PC-3 (cell line): ENCODE results near the gene NACC2. TPM values are rescaled to one million over a fixed set of nuclear protein-coding genes. Genes with fewer than 3 reads are reported as not detected.

Experiments
- ATAC-seq: fragments of 200-7000 bp; cut with Tn5 transposase; 2 replicates; pipeline ENCODE4 v1.9.1; 2020; ENCODE audit warnings: mild to moderate bottlenecking, moderate library complexity
- BruUV-seq: library from RNA; stranded (reverse); fragments of 400-500 nt; replicated peaks from 2 replicates; lab custom pipeline; 2021; lab: Mats Ljungman, UMichigan
- CTCF ChIA-PET: fragments of 300-600 bp; sonication (Branson Sonifier 250); formaldehyde crosslinking; loops from one replicate; lab custom pipeline; 2022; ENCODE audit warnings: antibody characterized with exemption; lab: Charles Lee
- POLR2A ChIA-PET: fragments of 300-600 bp; sonication (Branson Sonifier 250); formaldehyde crosslinking; loops from one replicate; lab custom pipeline; 2022; ENCODE audit warnings: antibody characterized with exemption; ENCODE audit not compliant: unreplicated experiment; lab: Charles Lee
- DNase-seq: peaks from one replicate; pipeline ENCODE4 v3.0.0-alpha.2; 2015
- H2AFZ ChIP-seq: fragments of 300-600 bp; sonication (generic); 2 replicates; pipeline ENCODE4 v1.6.0; 2016; ENCODE audit warnings: antibody characterized with exemption, low read length
- H3F3A ChIP-seq: fragments of 300-600 bp; sonication (generic); one replicate; pipeline ENCODE4 v1.6.0; 2017; ENCODE audit warnings: antibody characterized with exemption, low read length, control low read depth, mild to moderate bottlenecking; ENCODE audit not compliant: unreplicated experiment
- H3K27ac ChIP-seq: fragments of 300-600 bp; sonication (generic); 2 replicates; pipeline ENCODE4 v1.5.1; 2016; ENCODE audit warnings: mild to moderate bottlenecking, low read length
- H3K27me3 ChIP-seq: fragments of 300-600 bp; sonication (generic); 2 replicates; pipeline ENCODE4 v1.6.1; 2016; ENCODE audit warnings: low read length, mixed read lengths
- H3K36me3 ChIP-seq: fragments of 300-600 bp; sonication (generic); 2 replicates; pipeline ENCODE4 v1.6.1; 2016; ENCODE audit warnings: low read depth, mixed run types, low read length, mixed read lengths
- H3K4me1 ChIP-seq: fragments of 300-600 bp; sonication (generic); 2 replicates; pipeline ENCODE4 v1.5.1; 2016; ENCODE audit warnings: low read length; ENCODE audit not compliant: insufficient read depth
- H3K4me2 ChIP-seq: fragments of 300-600 bp; sonication (generic); 2 replicates; pipeline ENCODE4 v1.6.0; 2016; ENCODE audit warnings: low read length
- H3K4me3 ChIP-seq: fragments of 300-600 bp; sonication (generic); 2 replicates; pipeline ENCODE4 v1.5.1; 2016; ENCODE audit warnings: mild to moderate bottlenecking, low read length, mixed read lengths
- H3K79me2 ChIP-seq: fragments of 300-600 bp; sonication (generic); 2 replicates; pipeline ENCODE4 v1.6.1; 2017; ENCODE audit warnings: low read length, mixed read lengths
- H3K9ac ChIP-seq: fragments of 300-600 bp; sonication (generic); 2 replicates; pipeline ENCODE4 v1.6.0; 2016; ENCODE audit warnings: mild to moderate bottlenecking, low read length
- H3K9me2 ChIP-seq: fragments of 300-600 bp; sonication (generic); replicated peaks from 2 replicates; pipeline ENCODE4 v1.6.1; 2016; ENCODE audit warnings: mixed run types, low read length, mixed read lengths
- H3K9me3 ChIP-seq: fragments of 300-600 bp; sonication (generic); 2 replicates; pipeline ENCODE4 v1.6.1; 2016; ENCODE audit warnings: low read length, mixed read lengths
- H4K20me1 ChIP-seq: fragments of 300-600 bp; sonication (generic); 2 replicates; pipeline ENCODE4 v1.6.1; 2016; ENCODE audit warnings: low read length, mixed read lengths
- CTCF ChIP-seq: fragments of 300-600 bp; sonication (generic); conservative IDR thresholded peaks from 2 replicates; pipeline ENCODE4 v1.5.1; 2017; ENCODE audit warnings: antibody characterized with exemption, low read depth, mild to moderate bottlenecking, low read length
- EZH2 ChIP-seq: fragments of 300-600 bp; sonication (generic); IDR thresholded peaks from one replicate; pipeline ENCODE4 v1.6.1; 2017; ENCODE audit warnings: antibody characterized with exemption, mild to moderate bottlenecking, low read length; ENCODE audit not compliant: unreplicated experiment
- EZH2phosphoT487 ChIP-seq: fragments of 300-600 bp; sonication (generic); IDR thresholded peaks from 2 replicates; pipeline ENCODE4 v1.6.1; 2018; ENCODE audit warnings: mild to moderate bottlenecking, antibody characterized with exemption, low read length, borderline replicate concordance
- intact Hi-C: fragments of 100-400 bp; cut with micrococcal nuclease; formaldehyde crosslinking; loops from 2 replicates; pipeline ENCODE4 v1.9.0; 2023
- total RNA-seq: library from RNA; depleted of rRNA; stranded (reverse); fragments of >200 nt; gene quantifications from 2 replicates; pipeline ENCODE4 v1.2.3, GENCODE V29; 2014

Gene NACC2
- total RNA-seq, 1 experiment from 2014 or later: 12.3 TPM

DNA sequence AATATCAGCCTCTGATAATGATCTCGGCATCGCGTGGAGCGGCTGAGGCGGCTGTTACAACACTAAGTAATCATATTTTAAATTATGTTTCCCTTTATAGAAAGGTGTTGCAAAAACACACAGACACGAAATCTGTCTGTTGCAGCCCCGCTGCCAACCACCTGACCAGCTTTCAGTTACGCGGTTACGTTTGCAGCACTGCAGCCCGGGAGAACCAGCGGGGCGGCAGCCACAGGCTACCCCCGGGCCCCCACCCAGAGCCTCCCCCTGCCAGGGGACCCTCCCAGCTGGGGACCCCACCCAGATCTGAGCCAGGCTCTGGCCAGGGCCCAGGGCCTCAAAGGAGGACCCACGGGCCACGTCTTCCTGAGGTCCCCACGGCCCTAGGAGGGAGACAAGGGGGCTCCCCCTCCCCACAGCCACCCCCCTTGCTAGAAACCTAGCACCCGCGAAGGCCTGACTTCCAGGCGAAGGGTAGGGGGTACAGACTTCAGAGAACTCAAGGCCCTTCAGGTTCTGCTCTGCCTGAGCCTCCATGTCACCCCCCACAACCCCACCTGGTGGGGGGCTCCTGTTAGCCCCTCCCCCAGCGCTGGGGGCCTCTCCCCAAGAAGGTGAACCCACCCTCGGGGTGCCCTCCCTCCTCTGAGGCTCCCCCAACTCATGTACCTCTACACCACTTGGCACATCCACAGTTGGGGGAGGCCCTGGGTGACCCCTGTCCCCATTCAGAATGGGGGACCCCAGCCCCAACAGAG, 6.0 kb downstream of the NACC2 start:
- POLR2A ChIA-PET: no interaction called here
- no peaks in the 10 kb centered on the region for H3K9me3 ChIP-seq
- H3K4me3 ChIP-seq: no peak overlapping the region
- H3F3A ChIP-seq: no peaks in the 10 kb centered on the region
- BruUV-seq: no TSS peak
- H3K27me3 ChIP-seq: no peaks in the 10 kb centered on the region
- H2AFZ ChIP-seq: no peak overlapping the region
- H3K79me2 ChIP-seq: peaks cover 53% of the 10 kb centered on the region
- intact Hi-C loops: loop anchor here (2.0 kb wide), 1 partner anchor 34 kb away; no protein-coding TSS in a partner anchor
- peaks cover 9% of the 10 kb centered on the region; the same call in 1 of the 2 replicates for H3K4me1 ChIP-seq
- no peak overlapping the region for H3K27ac ChIP-seq
- no peak overlapping the region for H3K9ac ChIP-seq
- CTCF ChIA-PET: interaction anchor here (0.6 kb wide), 4 partner anchors 19 to 130 kb away, joined by 3 to 4 read pairs (median 4); no protein-coding TSS in a partner anchor
- DNase-seq: no peak
- no peaks in the 10 kb centered on the region for H4K20me1 ChIP-seq
- no peaks in the 10 kb centered on the region for H3K9me2 ChIP-seq
- no peaks in the 10 kb centered on the region for H3K36me3 ChIP-seq
- TF ChIP-seq EZH2 (no peak), CTCF (no peak), EZH2phosphoT487 (no peak)
- ATAC-seq: no peak
- H3K4me2 ChIP-seq: no peak overlapping the region

- H3F3A ChIP-seq: no peaks in the 10 kb centered on the region
- H2AFZ ChIP-seq: no peak overlapping the region
- intact Hi-C loops: loop anchor here (2.0 kb wide), 1 partner anchor 34 kb away; no protein-coding TSS in a partner anchor
- no peak overlapping the region for H3K27ac ChIP-seq
- H3K9me2 ChIP-seq: no peaks in the 10 kb centered on the region
- no peak overlapping the region for H3K9ac ChIP-seq
- no peaks in the 10 kb centered on the region for H3K27me3 ChIP-seq
- BruUV-seq: no TSS peak
- no peaks in the 10 kb centered on the region for H3K9me3 ChIP-seq
- no peak overlapping the region for H3K4me2 ChIP-seq
- ChIA-PET POLR2A (no interaction called here), CTCF (no interaction called here)
- no peak for DNase-seq
- no peak for ATAC-seq
- H3K4me1 ChIP-seq: peaks cover 4% of the 10 kb centered on the region; the same call in 1 of the 2 replicates
- TF ChIP-seq EZH2: no peak
- TF ChIP-seq CTCF: no peak
- TF ChIP-seq EZH2phosphoT487: no peak
- H3K79me2 ChIP-seq: peaks cover 47% of the 10 kb centered on the region
- H3K4me3 ChIP-seq: no peak overlapping the region
- no peaks in the 10 kb centered on the region for H4K20me1 ChIP-seq
- H3K36me3 ChIP-seq: no peaks in the 10 kb centered on the region
Measured at GRCh38 chr9:136088481-136088938, 6.6 kb downstream of the NACC2 start.
